HUDEP-2 (cell line): ENCODE data around the gene ARHGAP23.
"Not testable (repeated sequence)": the region's sequence is repeated elsewhere in the genome, so short reads cannot be mapped to it uniquely, and the experiment has no call there.

Source experiments
- DNase-seq, 76 experiments: peaks; one replicate each; lab custom pipeline; 2025; ENCODE audit not compliant: unreplicated experiment in 76 of 76; lab: John Stamatoyannopoulos, UW

Gene ARHGAP23

GRCh38 chr17:38484242-38485145 lies 56.2 kb downstream of the ARHGAP23 start:
- DNase-seq, result peak in 53 of 76 experiments; percentile 9 to 70 (median 41)

GRCh38 chr17:38485146-38485468 lies 56.8 kb downstream of the ARHGAP23 start:
- no peak for DNase-seq

GRCh38 chr17:38485681-38486298 lies 57.5 kb downstream of the ARHGAP23 start:
- DNase-seq, result not testable (repeated sequence)

- DNase-seq, result not testable (repeated sequence)
Observed at GRCh38 chr17:38489774-38490173, 61.5 kb downstream of the ARHGAP23 start.

GRCh38 chr17:38491346-38492066 lies 63.2 kb downstream of the ARHGAP23 start:
- not testable (repeated sequence) for DNase-seq

- DNase-seq, result peak in 72 of 76 experiments; percentile 24 to 93 (median 79)
Observed at GRCh38 chr17:38492067-38493040, 64.1 kb downstream of the ARHGAP23 start.

- DNase-seq, result not testable (repeated sequence)
Observed at GRCh38 chr17:38494152-38494551, 65.9 kb downstream of the ARHGAP23 start.

- DNase-seq, result not testable (repeated sequence)
Observed at GRCh38 chr17:38497656-38498055, 69.4 kb downstream of the ARHGAP23 start.

- no peak for DNase-seq
Observed at GRCh38 chr17:38498353-38498752, 70.1 kb downstream of the ARHGAP23 start.

- DNase-seq, result not testable (repeated sequence)
Observed at GRCh38 chr17:38499230-38499629, 71.0 kb downstream of the ARHGAP23 start.

GRCh38 chr17:38501718-38502117 lies 73.5 kb downstream of the ARHGAP23 start:
- not testable (repeated sequence) for DNase-seq

GRCh38 chr17:38503286-38503913 lies 75.1 kb downstream of the ARHGAP23 start:
- not testable (repeated sequence) for DNase-seq

GRCh38 chr17:38504216-38504615 lies 76.0 kb downstream of the ARHGAP23 start:
- no peak for DNase-seq

- no peak for DNase-seq
Observed at GRCh38 chr17:38507436-38507835, 79.2 kb downstream of the ARHGAP23 start.

- no peak for DNase-seq
Observed at GRCh38 chr17:38507921-38508569, 79.8 kb downstream of the ARHGAP23 start.

GRCh38 chr17:38508570-38508950 lies 80.3 kb downstream of the ARHGAP23 start:
- DNase-seq, result peak in 5 of 76 experiments; percentile 6 to 28 (median 16)

- DNase-seq, result peak in 73 of 76 experiments; percentile 19 to 87 (median 70)
Observed at GRCh38 chr17:38508954-38509771, 80.9 kb downstream of the ARHGAP23 start.

- DNase-seq, result peak in 3 of 76 experiments; percentile 20 to 47 (median 28)
Observed at GRCh38 chr17:38509772-38510420, 81.6 kb downstream of the ARHGAP23 start.
